OCI-LY3 (cell line): Measurements from ENCODE around the gene COP1.

Experiments
- H2AFZ ChIP-seq: fragments of 200-600, 300-600 bp; shearing (Covaris generic); 2 replicates; pipeline ENCODE4 v1.6.0; 2014; ENCODE audit warnings: antibody characterized with exemption, low read depth, low read length
- H3K27ac ChIP-seq: fragments of 200-600, 300-600 bp; sonication (generic); 2 replicates; pipeline ENCODE4 v1.5.1; 2014; ENCODE audit warnings: mild to moderate bottlenecking, low read length, moderate library complexity, mixed read lengths
- H3K27me3 ChIP-seq: fragments of 200-600, 300-600 bp; sonication (generic); 2 replicates; pipeline ENCODE4 v1.6.1; 2014; ENCODE audit warnings: low read depth, low read length, mixed read lengths
- H3K36me3 ChIP-seq: fragments of 200-600, 300-600 bp; sonication (generic); replicated peaks from 2 replicates; pipeline ENCODE3; 2014; ENCODE audit warnings: low read depth, low read length, mixed read lengths
- H3K4me1 ChIP-seq: fragments of 300-600, 200-600 bp; sonication (generic); 2 replicates; pipeline ENCODE4 v1.6.1; 2014; ENCODE audit warnings: low read length, mixed read lengths
- H3K4me2 ChIP-seq: fragments of 200-600, 300-600 bp; sonication (generic); 2 replicates; pipeline ENCODE4 v1.6.1; 2014; ENCODE audit warnings: low read length, mixed read lengths
- H3K4me3 ChIP-seq: fragments of 300-600, 200-600 bp; sonication (generic); 2 replicates; pipeline ENCODE4 v1.5.1; 2014; ENCODE audit warnings: antibody characterized with exemption, mild to moderate bottlenecking, low read length, moderate library complexity
- H3K79me2 ChIP-seq: fragments of 300-600, 200-600 bp; shearing (Covaris generic); 2 replicates; pipeline ENCODE4 v1.6.1; 2014; ENCODE audit warnings: mild to moderate bottlenecking, low read length, mixed read lengths
- H3K9ac ChIP-seq: fragments of 300-600, 200-600 bp; shearing (Covaris generic); 2 replicates; pipeline ENCODE4 v1.6.0; 2014; ENCODE audit warnings: mild to moderate bottlenecking, low read length, moderate library complexity
- H3K9me3 ChIP-seq: fragments of 200-600, 300-600 bp; shearing (Covaris generic); 2 replicates; pipeline ENCODE4 v1.6.1; 2014; ENCODE audit warnings: low read length, mixed read lengths; ENCODE audit not compliant: insufficient read depth
- H4K20me1 ChIP-seq: fragments of 200-600, 300-600 bp; sonication (generic); 2 replicates; pipeline ENCODE4 v1.6.1; 2016; ENCODE audit warnings: low read length, mixed read lengths; ENCODE audit not compliant: insufficient read depth
- CTCF ChIP-seq: fragments of 200-600, 300-600 bp; sonication (generic); IDR thresholded peaks from 2 replicates; pipeline ENCODE4 v1.5.1; 2014; ENCODE audit warnings: antibody characterized with exemption, low read length, low read depth
- EZH2phosphoT487 ChIP-seq: fragments of 200-600 bp; shearing (Covaris generic); IDR thresholded peaks from 2 replicates; pipeline ENCODE4 v1.6.1; 2018; ENCODE audit warnings: antibody characterized with exemption, mixed run types, low read depth

Gene COP1

GRCh38 chr1:176068256-176068655 is 138.8 kb downstream of the COP1 start:
- Histone ChIP-seq H3K9ac (no peak overlapping the region), H3K4me2 (no peak overlapping the region), H3K9me3 (no peaks in the 10 kb centered on the region), H3K27me3 (no peaks in the 10 kb centered on the region), H3K4me3 (no peak overlapping the region), H2AFZ (no peak overlapping the region), H3K79me2 (no peaks in the 10 kb centered on the region), H3K4me1 (no peaks in the 10 kb centered on the region), H3K36me3 (no peaks in the 10 kb centered on the region), H4K20me1 (peaks cover 9% of the 10 kb centered on the region), H3K27ac (no peak overlapping the region)
- TF ChIP-seq EZH2phosphoT487 (no peak), CTCF (no peak)

- H3K27ac ChIP-seq = no peak overlapping the region
- no peaks in the 10 kb centered on the region for H3K9me3 ChIP-seq
- no peak overlapping the region for H3K4me2 ChIP-seq
- H2AFZ ChIP-seq = no peak overlapping the region
- H3K4me1 ChIP-seq = no peaks in the 10 kb centered on the region
- no peaks in the 10 kb centered on the region for H3K27me3 ChIP-seq
- H3K36me3 ChIP-seq = no peaks in the 10 kb centered on the region
- no peak overlapping the region for H3K4me3 ChIP-seq
- H4K20me1 ChIP-seq = peaks cover 5% of the 10 kb centered on the region
- no peak for TF ChIP-seq CTCF
- TF ChIP-seq EZH2phosphoT487 = no peak
- no peak overlapping the region for H3K9ac ChIP-seq
- no peaks in the 10 kb centered on the region for H3K79me2 ChIP-seq
Measured at GRCh38 chr1:176066709-176067108, 140.4 kb downstream of the COP1 start.

- H3K27ac ChIP-seq = no peak overlapping the region
- no peaks in the 10 kb centered on the region for H3K27me3 ChIP-seq
- H3K4me2 ChIP-seq = no peak overlapping the region
- TF ChIP-seq EZH2phosphoT487 = no peak
- TF ChIP-seq CTCF = no peak
- H3K79me2 ChIP-seq = no peaks in the 10 kb centered on the region
- H4K20me1 ChIP-seq = no peaks in the 10 kb centered on the region
- no peaks in the 10 kb centered on the region for H3K9me3 ChIP-seq
- H3K36me3 ChIP-seq = no peaks in the 10 kb centered on the region
- no peak overlapping the region for H3K4me3 ChIP-seq
- no peak overlapping the region for H2AFZ ChIP-seq
- no peaks in the 10 kb centered on the region for H3K4me1 ChIP-seq
- no peak overlapping the region for H3K9ac ChIP-seq
Measured at GRCh38 chr1:176058686-176059085, 148.4 kb downstream of the COP1 start.

GRCh38 chr1:176056312-176056711 is 150.8 kb downstream of the COP1 start:
- H4K20me1 ChIP-seq = no peaks in the 10 kb centered on the region
- no peak overlapping the region for H3K4me3 ChIP-seq
- H3K36me3 ChIP-seq = no peaks in the 10 kb centered on the region
- no peak overlapping the region for H2AFZ ChIP-seq
- no peaks in the 10 kb centered on the region for H3K4me1 ChIP-seq
- TF ChIP-seq CTCF (no peak), EZH2phosphoT487 (no peak)
- no peaks in the 10 kb centered on the region for H3K9me3 ChIP-seq
- no peaks in the 10 kb centered on the region for H3K79me2 ChIP-seq
- no peaks in the 10 kb centered on the region for H3K27me3 ChIP-seq
- H3K4me2 ChIP-seq = no peak overlapping the region
- H3K9ac ChIP-seq = no peak overlapping the region
- no peak overlapping the region for H3K27ac ChIP-seq
